GM19324 (cell line): ENCODE data around the gene BOC.
"Not testable (repeated sequence)": the region's sequence is repeated elsewhere in the genome, so short reads cannot be mapped to it uniquely, and the experiment has no call there.

ENCODE experiments used
- ATAC-seq: cut with Tn5 transposase; IDR thresholded peaks from one replicate; pipeline ENCODE4 v1.9.1; 2021; ENCODE audit warnings: mild to moderate bottlenecking, moderate library complexity; ENCODE audit not compliant: unreplicated experiment, low FRiP score

BOC gene, protein sequence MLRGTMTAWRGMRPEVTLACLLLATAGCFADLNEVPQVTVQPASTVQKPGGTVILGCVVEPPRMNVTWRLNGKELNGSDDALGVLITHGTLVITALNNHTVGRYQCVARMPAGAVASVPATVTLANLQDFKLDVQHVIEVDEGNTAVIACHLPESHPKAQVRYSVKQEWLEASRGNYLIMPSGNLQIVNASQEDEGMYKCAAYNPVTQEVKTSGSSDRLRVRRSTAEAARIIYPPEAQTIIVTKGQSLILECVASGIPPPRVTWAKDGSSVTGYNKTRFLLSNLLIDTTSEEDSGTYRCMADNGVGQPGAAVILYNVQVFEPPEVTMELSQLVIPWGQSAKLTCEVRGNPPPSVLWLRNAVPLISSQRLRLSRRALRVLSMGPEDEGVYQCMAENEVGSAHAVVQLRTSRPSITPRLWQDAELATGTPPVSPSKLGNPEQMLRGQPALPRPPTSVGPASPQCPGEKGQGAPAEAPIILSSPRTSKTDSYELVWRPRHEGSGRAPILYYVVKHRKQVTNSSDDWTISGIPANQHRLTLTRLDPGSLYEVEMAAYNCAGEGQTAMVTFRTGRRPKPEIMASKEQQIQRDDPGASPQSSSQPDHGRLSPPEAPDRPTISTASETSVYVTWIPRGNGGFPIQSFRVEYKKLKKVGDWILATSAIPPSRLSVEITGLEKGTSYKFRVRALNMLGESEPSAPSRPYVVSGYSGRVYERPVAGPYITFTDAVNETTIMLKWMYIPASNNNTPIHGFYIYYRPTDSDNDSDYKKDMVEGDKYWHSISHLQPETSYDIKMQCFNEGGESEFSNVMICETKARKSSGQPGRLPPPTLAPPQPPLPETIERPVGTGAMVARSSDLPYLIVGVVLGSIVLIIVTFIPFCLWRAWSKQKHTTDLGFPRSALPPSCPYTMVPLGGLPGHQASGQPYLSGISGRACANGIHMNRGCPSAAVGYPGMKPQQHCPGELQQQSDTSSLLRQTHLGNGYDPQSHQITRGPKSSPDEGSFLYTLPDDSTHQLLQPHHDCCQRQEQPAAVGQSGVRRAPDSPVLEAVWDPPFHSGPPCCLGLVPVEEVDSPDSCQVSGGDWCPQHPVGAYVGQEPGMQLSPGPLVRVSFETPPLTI

DNA sequence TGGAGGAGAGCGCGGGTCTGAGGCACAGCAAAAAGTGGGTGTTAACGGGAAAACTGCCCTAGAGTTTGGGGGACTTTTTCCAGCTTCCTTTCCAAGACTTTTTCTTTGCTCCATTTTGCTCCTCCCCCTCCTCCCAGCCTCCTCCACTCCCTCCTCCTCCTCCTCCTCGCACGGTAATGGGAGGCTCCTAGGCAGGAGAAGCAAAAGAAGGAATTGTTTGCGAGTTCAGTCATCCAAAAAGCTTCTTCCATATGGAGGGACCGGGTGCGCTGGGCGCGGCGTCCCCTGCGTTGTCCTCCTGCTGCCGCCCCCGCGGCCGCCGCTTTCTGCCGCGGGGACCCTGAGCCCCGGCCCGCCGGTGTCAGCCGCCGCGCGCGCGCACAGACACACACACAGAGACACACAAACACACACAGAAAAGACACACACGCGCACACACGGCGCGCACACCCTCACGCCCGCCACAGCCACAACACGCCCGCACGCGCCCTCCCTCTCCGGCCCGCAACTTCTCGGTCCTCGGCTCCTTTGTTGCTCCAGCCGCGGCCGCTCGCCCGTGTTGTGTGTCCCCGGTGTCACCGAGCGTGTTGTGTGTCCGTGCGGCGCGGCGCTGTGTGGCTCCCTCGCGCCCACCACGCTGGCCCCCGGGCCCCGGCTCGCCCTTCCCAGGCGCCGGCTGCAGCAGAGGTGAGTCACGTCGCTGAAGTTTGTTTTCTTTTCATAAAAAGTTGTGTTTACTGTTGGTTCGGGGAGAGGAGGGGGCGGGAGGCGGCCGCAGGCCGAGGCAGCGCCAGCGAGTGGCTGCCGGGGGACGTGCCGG is at the start of gene BOC:
BOC (plus strand) TSS at position 228 of the 820 bp plus-strand sequence. CDS start 38,246 bp downstream, outside the sequence.
- no peak for ATAC-seq

DNA sequence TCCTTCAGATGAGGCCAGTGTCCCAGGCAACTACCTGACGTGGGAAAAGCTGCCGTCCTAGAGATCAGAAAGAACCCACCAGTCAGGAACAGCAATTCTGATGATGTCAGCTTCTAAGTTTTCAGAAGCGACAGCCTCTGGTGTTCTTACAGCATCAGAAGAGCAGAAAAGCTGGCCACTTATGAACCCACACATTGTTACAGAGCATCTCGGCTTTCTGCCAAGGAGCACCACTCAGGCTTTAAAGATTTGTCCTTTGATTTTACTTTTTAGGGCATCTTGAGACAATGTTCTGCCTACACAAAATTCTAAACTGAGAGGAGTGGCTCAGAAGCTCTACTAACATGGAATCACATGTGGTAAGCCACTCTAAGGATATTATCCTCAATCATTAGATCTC is 49.7 kb upstream of the BOC start:
- ATAC-seq, result no peak

DNA sequence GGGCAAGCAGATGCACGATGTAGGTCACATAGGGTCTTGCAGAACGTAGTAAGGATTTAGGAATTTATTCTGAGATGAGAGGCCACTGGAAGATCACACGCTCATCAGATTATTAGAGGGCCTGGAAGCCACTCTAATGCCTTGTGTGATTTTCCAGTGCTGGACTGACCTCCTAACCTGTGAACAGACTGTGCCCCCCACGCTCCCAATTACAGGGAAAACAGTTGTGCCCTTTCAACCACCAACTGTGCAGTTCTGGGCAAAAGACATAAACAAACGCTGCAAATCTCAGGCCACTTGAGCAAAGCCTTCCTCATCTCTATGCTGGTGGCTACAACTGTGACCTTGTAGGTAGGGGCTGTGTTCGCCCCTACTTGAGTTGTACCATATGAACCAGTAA is 48.2 kb upstream of the BOC start:
- ATAC-seq, result no peak

DNA sequence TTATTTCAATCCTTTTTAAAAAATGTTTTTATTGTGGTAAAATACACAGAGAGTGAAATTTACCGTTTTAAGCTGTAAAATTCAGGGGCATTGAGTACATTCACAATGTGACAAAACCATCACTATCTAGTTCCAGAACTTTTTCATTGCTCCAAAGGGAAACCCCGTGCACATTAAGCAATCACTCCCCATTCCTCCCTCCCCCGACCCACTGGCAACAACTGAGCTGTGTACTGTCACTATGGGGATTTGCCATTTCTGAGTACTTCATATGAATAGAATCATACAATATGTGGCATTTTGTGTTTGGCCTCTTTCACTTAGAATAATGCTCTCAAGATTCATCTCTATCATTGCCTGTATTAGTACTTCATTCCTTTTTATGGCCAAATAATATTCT is 45.5 kb upstream of the BOC start:
- ATAC-seq, result no peak

DNA sequence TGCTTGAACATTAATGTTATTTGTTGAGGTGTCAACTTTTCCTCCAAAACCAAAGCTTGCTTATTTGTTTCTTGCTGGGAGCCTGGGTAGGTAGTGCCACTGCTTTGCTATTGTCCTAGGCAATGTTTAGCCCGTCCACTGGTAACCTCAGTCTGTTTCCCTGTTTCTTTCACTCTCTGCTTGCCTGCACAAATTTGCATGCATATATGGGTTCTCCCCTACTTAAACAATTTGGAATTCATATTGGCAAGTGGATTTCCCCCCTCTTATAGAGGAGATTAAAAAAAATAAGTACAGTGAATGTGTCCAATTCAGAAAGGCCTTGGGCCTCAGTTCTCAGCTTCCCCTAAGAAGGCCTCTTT is 45.0 kb upstream of the BOC start:
- ATAC-seq, result no peak

DNA sequence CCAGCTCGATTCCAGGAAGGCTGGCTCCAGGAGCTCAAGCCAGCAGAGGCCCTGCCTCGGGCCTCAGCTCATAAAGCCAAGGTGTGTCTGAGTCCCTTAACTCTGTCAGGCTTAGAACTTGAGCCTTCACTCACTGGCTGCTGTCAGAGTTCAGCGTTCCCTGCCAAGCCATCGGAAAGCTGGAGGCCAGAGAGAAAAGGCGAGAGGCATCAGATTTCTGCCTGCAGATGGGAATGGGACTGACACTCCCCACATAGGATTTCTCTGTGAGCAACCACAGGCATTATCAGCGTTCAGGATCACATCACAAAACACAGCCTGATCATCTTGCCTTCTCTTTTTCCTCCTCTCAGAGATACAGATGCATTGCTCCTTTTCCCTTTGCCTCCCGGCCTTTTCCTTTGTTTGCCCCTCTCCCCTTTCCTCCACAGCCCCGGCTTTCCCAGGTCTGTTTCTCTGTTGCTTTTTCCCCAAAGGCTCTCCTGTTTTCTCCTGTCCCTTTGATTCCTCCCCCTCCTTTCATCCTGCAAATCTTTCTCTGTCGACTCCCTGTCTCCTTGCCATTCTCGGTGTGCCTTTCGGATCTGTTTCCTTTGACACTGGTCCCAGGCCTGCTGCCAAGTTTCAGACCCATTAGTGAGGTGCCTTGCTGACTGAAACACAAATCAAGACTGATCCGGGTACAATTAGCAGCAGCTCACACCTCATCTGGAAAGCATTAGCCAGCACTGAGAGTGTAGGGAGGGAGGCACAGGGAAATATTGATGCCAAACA is 44.5 kb upstream of the BOC start:
- ATAC-seq, result no peak

DNA sequence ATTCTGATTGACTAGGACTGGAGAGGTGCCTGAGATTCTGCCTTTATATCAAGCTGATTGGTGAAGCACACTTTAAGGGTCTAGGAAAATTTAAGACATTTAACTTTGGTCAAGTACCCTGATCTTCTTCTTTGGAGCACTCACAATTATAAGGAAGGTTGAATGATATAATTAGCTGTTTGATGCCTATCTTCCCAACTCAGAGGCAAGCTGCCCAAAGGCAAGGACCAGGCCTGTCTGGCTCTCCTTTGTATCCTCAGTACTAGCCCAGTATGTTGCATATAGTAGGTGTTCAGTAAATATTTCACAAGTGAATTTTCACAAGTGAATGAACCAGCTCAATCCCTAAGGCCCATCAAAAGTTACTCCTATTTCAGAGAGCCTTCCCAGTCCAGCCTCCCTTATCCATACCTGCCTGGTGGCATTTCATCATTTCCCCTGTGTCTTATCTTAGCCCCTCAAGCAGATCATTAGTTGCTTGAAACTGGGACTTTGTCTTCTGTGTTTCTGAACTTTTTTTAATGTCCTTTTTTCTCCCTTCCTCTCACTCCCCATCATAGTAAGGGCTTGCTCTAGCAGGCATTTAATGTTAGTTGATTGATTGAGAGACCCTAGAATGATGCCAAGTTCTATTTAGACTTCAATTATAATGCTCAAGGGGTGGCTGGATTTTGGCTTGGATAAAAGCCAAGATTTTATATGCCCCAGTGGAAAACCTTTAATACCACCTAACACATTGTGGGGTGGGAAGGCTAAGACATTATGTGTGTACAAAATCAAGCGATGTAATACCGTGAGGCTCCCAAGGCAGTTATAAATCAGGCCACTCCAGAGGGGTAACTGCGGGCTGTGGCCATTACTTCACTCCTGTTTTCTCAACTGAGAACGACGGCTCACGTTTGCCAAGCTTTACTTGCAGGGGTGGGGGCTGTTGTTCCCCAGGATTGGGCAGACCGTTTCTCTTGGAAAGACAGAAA is 43.2 kb upstream of the BOC start:
- ATAC-seq, result no peak

DNA sequence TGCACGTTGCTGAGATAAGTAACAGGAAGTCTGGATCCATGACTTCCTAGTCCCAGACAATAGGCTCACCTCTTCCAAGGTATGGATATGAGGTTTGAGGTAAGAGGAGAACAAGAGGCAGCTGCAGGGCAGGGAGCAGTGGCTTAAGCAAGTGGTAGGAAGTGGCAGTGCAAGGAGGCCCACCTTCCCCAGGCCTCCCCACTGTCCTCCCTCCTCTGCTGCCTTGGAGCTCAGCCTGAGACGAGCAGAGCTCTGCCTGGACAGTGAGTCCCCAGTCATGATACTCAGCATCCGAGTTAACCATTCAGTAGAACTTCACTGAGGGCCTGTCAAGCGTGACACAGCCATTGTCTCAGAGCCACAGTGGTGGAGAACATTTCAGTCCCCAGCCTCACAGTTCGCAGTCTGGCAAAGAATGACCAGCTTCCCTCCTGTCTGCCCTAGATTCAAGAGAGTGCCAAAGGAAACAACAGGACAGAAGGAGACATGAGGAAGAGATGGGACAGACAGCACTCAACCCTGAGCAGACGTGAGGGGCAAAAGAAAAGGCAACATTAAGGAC is 41.4 kb upstream of the BOC start:
- no peak for ATAC-seq

DNA sequence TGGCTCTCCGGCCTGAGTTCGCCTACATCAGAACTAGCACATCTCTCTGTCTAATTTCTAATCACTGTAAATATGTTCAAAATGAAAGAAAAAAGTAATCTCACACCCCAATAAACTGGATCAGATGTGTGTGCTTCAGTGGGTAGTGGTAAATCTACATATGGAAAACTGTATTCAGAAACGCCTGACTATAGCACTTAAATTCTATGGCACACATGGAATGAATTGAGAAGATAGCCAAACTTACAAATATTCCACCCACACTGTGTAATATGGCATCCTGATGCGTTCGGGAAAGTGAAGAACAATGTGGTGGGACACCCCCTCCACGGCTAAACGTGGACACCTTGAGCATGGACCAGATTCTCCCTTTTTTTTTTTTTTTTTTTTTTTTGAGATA is 40.6 kb upstream of the BOC start:
- no peak for ATAC-seq

DNA sequence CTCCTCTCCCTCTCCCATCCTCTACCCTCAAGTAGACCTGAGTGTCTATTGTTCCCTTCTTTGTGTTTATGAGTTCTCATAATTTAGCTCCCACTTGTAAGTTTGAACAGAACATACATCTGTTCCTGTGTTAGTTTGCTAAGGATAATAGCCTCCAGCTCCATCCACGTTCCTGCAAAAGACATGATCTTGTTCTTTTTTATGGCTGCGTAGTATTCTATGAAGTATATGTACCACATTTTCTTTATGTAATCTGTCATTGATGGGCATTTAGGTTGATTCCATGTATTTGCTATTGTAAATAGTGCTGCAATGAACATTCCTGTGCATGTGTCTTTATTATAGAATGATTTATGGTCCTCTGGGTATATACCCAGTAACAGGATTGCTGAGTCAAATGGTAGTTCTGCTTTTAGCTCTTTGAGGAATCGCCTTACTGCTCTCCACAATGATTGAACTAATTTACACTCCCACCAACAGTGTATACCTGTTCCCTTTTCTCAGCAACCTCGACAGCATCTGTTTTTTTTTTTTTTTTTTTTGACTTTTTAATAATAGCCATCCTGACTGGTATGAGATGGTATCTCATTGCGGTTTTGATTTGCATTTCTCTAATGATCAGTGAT is 39.6 kb upstream of the BOC start:
- not testable (repeated sequence) for ATAC-seq

DNA sequence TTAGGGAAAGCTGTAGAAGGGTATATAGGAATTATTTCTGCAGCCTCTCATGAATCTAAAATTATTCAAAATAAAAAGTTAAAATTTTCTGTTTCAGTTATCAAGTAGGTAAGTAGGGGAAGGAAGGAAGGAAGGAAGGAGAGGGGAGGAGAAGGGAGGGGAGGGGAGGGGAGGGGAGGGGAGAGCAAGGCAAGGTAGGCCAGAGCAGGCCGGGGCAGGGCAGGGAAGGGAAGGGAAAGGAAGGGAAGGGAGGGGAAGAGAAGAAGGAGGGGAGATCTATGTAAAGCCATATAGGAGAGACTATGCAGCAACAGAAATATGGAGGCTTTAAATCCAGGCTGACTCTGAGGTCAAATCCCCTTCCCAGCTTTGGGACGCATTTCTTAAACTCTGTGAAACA is 38.3 kb upstream of the BOC start:
- no peak for ATAC-seq

DNA sequence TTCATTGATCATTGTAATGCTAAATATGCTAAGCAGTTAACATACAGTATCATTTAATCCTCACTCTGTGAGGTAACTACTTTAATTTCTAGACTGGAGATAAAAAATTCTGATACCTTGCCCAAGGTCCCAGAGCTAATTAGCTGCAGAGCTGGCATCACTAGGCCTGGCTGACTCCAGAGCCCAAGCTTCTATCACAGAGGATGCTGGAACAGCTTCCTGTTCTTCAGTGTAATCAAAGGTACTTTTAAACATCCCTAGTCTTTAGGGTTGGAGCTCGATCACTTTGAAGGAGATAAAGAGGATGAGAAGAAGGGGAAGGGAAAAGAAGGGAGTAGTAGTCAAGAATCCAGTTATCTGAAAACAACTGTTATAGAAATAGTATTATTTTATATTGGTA is 37.1 kb upstream of the BOC start:
- no peak for ATAC-seq

DNA sequence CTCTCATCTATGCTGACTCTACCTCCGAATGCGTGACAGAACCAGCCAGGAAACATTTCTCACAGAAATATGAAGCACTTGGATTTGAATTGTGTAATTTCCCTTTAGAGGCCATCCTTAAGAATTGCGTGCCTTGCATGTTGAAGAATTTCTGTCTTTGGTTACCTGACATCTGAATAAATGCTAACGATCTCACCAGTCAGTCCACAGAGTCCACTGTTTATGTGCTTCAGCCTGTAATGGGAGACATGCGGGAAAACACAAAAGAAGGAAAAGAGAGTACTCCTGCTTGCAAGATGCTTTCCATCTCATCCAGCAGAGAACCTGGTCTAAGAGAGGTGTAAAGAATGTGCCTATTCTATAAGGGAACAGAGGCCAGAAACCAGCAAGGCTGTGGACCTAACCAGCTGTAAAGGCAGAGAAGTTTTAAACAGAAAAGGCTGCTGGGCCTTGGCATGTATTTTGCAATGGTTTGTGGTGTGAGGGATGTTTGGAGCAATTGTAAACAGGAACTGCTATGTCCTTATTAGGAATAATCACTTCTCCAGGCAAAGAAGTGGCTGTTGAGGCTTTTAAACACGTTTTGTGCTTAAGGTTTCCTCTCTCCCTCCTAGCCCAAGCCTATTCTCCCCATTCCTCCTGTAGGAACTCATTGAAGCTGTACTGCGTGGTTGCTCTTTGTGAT is 36.4 kb upstream of the BOC start:
- no peak for ATAC-seq

DNA sequence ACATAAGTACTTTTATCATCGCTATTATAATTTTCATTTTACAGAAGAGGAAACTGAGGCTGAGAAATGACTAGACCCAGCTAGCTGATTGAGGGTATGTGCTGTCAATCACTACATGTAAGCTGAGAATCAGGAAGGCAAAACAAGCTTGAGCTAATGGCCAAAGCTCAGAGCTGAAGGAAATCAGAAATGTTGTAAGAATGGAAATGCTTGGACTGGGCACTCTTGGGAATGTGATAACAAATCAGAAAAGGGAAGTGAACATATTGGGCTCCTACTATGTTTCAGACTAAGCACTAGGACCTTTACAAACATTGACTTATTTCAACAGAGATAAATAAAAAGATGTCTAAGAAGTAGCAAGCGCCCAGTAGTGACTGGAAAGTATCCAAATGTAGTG is 33.8 kb upstream of the BOC start:
- ATAC-seq, result no peak

DNA sequence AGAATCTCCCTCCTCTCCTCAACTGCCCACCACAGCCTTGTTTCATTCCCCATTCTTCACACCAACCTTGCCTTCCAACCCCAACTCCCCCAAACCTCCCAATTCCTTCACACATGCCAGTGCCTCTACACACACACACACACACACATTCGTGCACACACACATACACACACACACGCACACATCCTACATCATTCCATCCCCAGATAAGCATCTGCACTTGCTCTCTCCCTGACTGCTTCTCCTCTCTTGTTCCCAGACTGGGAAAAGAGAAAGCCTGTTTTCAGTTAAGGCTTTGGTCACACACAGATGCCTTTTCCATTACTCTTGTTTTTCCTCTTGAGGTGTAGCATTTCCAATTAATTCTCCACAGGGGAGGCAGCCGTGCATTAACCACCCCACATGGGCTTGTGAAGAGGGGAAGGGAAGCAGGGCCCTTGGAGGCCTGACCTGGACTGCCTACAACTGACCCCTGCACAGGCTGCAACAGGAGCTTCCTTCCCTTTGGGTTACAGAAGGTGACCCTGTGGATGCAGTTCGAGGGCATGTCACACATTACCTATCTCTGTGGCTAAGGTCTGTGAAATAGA is 32.0 kb upstream of the BOC start:
- no peak for ATAC-seq

DNA sequence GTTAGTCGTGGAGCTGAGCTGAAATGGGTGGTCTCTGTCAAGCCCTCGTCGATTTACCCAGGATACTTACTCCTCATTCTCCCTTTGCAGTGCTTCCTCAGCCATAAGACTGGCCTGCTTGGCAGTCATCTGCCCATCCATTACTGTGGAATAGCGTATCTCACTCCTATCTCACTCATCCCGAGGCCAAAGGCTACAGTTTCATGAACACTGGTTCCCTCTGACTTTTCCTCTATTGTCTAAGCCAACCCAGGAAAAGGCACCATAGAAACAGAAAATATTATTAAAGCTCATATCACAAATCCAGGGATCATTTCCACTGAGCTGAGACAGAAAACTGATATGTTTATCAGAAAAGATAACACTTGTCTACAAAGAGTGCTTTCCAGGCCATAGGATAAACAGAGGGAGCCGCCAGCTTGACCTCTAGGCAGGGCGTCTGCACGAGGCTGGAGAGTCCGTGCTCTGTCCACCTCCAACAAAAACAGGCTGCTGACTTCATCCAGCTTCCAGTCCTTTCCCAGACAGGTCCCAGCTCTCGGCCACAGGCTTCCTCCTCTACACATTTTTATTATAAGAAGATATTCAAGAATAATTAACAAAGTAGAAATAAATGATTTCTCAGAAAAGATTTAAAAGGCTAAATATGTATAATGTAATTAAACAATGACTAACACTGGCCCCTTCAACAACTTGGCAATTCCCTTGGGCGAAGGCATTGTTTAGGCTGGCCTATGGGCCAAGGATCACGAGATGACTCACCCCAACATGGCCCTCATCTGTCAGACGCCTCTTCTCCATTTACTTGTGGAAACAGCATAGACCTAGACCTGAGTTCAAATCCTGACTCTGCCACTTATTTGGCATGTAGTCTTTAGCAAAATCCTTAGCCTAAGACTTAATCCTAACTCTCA is 27.4 kb upstream of the BOC start:
- no peak for ATAC-seq
